Measurements from ENCODE around the gene DHRS3. TPM values are rescaled to one million over a fixed set of nuclear protein-coding genes. Genes with fewer than 3 reads are reported as not detected.

Gene DHRS3
- polyA plus RNA-seq, 1 donor (not counting 4 experiments of a cell fraction or from before 2014, with no cell fraction given): 10.7 TPM

- TF ChIP-seq CTCF (optimal IDR thresholded peaks at IDR 0.05 in 1 of 3, IDR thresholded peaks at IDR 0.05 in 1 of 3, conservative IDR thresholded peaks at IDR 0.05 in 1 of 3; ENCODE audit: extremely low read depth in 1 of 3, insufficient read depth in 2 of 3, low read length in 3 of 3) (no peak), EZH2 (IDR thresholded peaks at IDR 0.05; ENCODE audit: low read length) (no peak)
- FAIRE-seq: no peak
Measured at GRCh38 chr1:12627296-12627695, 9.3 kb upstream of the DHRS3 start.

GRCh38 chr1:12626888-12627287 is 8.9 kb upstream of the DHRS3 start:
- H3K79me2 ChIP-seq (ENCODE audit: control insufficient read depth, insufficient read depth, low read length): no peaks in the 10 kb centered on the region
- FAIRE-seq (no peak), DNase-seq (ENCODE audit: low read depth, low spot score) (no peak)
- H3K4me3 ChIP-seq (ENCODE audit: control insufficient read depth in 2 of 3, extremely low read depth in 1 of 3, insufficient read depth in 2 of 3, low read depth in 1 of 3, low read length in 3 of 3): no peak overlapping the region
- peaks cover 3% of the 10 kb centered on the region for H3K27me3 ChIP-seq (ENCODE audit: control insufficient read depth, extremely low read depth, insufficient read depth, low read length)
- H3K9me1 ChIP-seq (ENCODE audit: control insufficient read depth, extremely low read depth, insufficient read depth, low read length): no peaks in the 10 kb centered on the region
- dilution Hi-C loops (cut with MboI; ENCODE audit: extremely low pct_ligation_motif_present, low sequenced_read_pairs): no loop called here
- H4K20me1 ChIP-seq (ENCODE audit: control insufficient read depth, extremely low read depth, insufficient read depth, low read length): no peaks in the 10 kb centered on the region
- H3K9ac ChIP-seq (ENCODE audit: control insufficient read depth, extremely low read depth, insufficient read depth, low read length): no peak overlapping the region
- no peaks in the 10 kb centered on the region for H3K4me1 ChIP-seq (ENCODE audit: control insufficient read depth, extremely low read depth, insufficient read depth, low read length)
- H3K4me2 ChIP-seq (ENCODE audit: control insufficient read depth, extremely low read depth, insufficient read depth, low read depth, low read length): no peak overlapping the region
- H3K9me3 ChIP-seq (ENCODE audit: control insufficient read depth, low read depth, low read length): no peaks in the 10 kb centered on the region
- H2AFZ ChIP-seq (ENCODE audit: control insufficient read depth, low read length): no peak overlapping the region
- H3K27ac ChIP-seq (ENCODE audit: control insufficient read depth, insufficient read depth, low read length): no peak overlapping the region
- no peaks in the 10 kb centered on the region for H3K36me3 ChIP-seq (ENCODE audit: control insufficient read depth in 2 of 2, extremely low read depth in 1 of 2, insufficient read depth in 2 of 2, low read length in 2 of 2)
- TF ChIP-seq EZH2 (IDR thresholded peaks at IDR 0.05; ENCODE audit: low read length) (no peak), CTCF (optimal IDR thresholded peaks at IDR 0.05 in 1 of 3, IDR thresholded peaks at IDR 0.05 in 1 of 3, conservative IDR thresholded peaks at IDR 0.05 in 1 of 3; ENCODE audit: extremely low read depth in 1 of 3, insufficient read depth in 2 of 3, low read length in 3 of 3) (no peak)

More at GRCh38 chr1:12627296-12627695, 9.3 kb upstream of the DHRS3 start:
- Histone ChIP-seq H3K27ac (ENCODE audit: control insufficient read depth, insufficient read depth, low read length) (no peak overlapping the region), H3K4me1 (ENCODE audit: control insufficient read depth, extremely low read depth, insufficient read depth, low read length) (no peaks in the 10 kb centered on the region), H3K4me3 (ENCODE audit: control insufficient read depth in 2 of 3, extremely low read depth in 1 of 3, insufficient read depth in 2 of 3, low read depth in 1 of 3, low read length in 3 of 3) (no peak overlapping the region), H3K9me1 (ENCODE audit: control insufficient read depth, extremely low read depth, insufficient read depth, low read length) (no peaks in the 10 kb centered on the region), H3K36me3 (ENCODE audit: control insufficient read depth in 2 of 2, extremely low read depth in 1 of 2, insufficient read depth in 2 of 2, low read length in 2 of 2) (no peaks in the 10 kb centered on the region), H4K20me1 (ENCODE audit: control insufficient read depth, extremely low read depth, insufficient read depth, low read length) (no peaks in the 10 kb centered on the region), H3K79me2 (ENCODE audit: control insufficient read depth, insufficient read depth, low read length) (no peaks in the 10 kb centered on the region), H2AFZ (ENCODE audit: control insufficient read depth, low read length) (no peak overlapping the region), H3K9me3 (ENCODE audit: control insufficient read depth, low read depth, low read length) (no peaks in the 10 kb centered on the region), H3K27me3 (ENCODE audit: control insufficient read depth, extremely low read depth, insufficient read depth, low read length) (peaks cover 2% of the 10 kb centered on the region), H3K9ac (ENCODE audit: control insufficient read depth, extremely low read depth, insufficient read depth, low read length) (no peak overlapping the region), H3K4me2 (ENCODE audit: control insufficient read depth, extremely low read depth, insufficient read depth, low read depth, low read length) (no peak overlapping the region)
- DNase-seq (ENCODE audit: low read depth, low spot score): no peak
- dilution Hi-C loops (cut with MboI; ENCODE audit: extremely low pct_ligation_motif_present, low sequenced_read_pairs): no loop called here

Data from keratinocyte (primary cell).